Astrocyte of the spinal cord (primary cell): ENCODE results near the gene ARHGAP45.

Experiments
- DNase-seq: peaks from one replicate; pipeline ENCODE4 v3.0.0; 2011; ENCODE audit warnings: low read depth, low spot score
- H3K4me3 ChIP-seq: 2 replicates; pipeline ENCODE4 v1.5.1; 2011; ENCODE audit warnings: low read depth, mild to moderate bottlenecking, low read length, moderate library complexity
- CTCF ChIP-seq: IDR thresholded peaks from 2 replicates; pipeline ENCODE4 v1.5.1; 2012; ENCODE audit warnings: low read depth, mild to moderate bottlenecking, low read length, inconsistent platforms
- in situ Hi-C: cut with HindIII; loops from 2 replicates; pipeline ENCODE4 v1.10.0; 2017; ENCODE audit warnings: low sequenced_read_pairs

Gene ARHGAP45

GRCh38 chr19:1068009-1069001 is 1.3 kb downstream of the ARHGAP45 start:
- no peak for TF ChIP-seq CTCF
- in situ Hi-C loops: no loop called here
- DNase-seq: no peak
- no peak overlapping the region for H3K4me3 ChIP-seq

DNA sequence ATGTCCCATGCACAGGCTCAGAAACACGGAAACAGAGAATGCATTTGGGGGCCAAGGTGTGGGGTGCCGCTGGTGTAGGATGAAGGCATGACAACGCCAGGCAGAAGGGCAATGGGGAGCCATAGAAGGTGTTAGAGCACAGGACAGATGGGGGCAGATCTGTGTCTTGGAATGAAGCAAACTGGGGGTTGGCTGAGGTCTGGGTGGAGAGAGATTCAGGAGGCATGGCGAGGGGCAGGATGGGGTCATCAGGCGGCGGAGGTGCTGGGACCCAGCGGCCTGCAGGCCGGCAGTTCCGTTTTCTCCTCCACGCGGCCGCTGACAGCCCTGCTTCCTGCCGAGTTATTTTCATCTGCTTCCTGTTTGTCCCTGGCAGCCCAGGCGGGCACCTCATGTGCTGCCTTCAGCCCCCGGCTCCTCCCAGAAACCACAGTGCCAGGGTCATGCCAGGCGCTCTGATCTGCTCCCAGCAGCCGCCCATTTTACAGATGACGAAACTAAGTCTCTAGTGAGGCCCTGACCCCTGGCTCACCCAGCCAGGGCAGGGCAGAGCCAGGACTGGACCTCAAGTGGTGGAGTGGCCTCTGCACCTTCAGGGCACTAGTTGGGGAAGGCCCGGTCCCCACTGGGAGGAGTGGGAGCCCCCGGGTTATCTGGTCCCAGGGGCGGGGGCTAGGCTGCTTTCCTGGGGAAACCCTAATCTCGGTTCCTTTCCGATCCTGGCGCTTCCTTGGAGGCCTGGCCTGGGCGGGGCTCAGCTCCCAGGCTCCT is 2.2 kb downstream of the ARHGAP45 start:
- no peak for TF ChIP-seq CTCF
- in situ Hi-C loops: no loop called here
- H3K4me3 ChIP-seq: no peak overlapping the region
- no peak for DNase-seq

DNA sequence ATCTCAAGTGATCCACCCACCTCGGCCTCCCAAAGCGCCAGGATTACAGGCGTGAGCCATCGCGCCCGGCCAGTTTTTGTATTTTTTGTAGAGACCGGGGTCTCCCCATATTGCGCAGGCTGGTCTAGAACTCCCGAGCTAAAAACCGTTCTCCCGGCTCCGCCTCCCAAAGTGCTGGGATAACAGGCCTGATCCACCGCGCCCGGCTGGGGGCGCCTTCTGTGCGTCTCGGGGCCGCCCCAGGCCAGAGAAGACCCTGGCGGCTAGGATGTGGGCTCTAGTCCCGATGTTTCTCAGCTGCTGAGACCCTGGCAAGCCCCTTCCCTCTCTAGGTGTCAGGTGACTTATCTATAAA is 3.6 kb downstream of the ARHGAP45 start:
- TF ChIP-seq CTCF: peak; percentile 30
- H3K4me3 ChIP-seq: no peak overlapping the region
- in situ Hi-C loops: no loop called here
- no peak for DNase-seq

GRCh38 chr19:1070931-1071791 is 4.2 kb downstream of the ARHGAP45 start:
- in situ Hi-C loops: no loop called here
- TF ChIP-seq CTCF: no peak
- DNase-seq: no peak
- no peak overlapping the region for H3K4me3 ChIP-seq

DNA sequence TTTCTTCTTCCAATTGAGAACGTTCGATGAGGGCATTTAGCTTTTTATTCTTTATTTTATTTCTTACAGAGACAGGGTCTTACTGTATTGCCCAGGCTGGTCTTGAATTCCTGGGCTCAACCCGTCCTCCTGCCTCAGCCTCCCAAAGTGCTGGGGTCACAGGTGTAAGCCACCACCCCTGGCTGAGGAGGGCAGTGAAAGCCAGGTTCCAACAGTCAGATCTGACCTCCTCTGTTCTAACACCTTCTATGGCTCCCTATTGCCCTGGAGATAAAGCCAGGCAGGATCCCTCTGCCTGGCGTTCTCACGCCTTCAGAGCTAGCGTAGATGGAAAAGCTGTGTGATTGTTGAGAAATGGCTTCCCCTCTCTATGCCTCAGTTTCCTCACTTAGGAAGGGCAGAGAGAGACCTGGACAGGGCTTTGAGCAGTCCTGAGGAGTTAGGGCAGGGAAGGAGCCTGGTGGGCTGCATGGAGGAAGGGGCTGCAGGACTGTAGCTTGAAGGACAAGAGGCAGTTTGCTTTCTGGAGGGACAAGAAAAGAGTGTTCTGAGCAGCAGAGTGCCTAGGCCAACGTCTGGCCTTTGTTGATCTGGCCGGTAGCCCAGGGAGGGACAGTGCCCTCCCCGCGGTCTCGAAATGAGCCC is 5.5 kb downstream of the ARHGAP45 start:
- H3K4me3 ChIP-seq: no peak overlapping the region
- no peak for TF ChIP-seq CTCF
- DNase-seq: no peak
- in situ Hi-C loops: no loop called here
